Hepatic stellate cell (primary cell): ENCODE results near the gene KLC1.
"Not testable (repeated sequence)": the region's sequence is repeated elsewhere in the genome, so short reads cannot be mapped to it uniquely, and the experiment has no call there.

ENCODE experiments used
- DNase-seq: peaks from one replicate; pipeline ENCODE4 v3.0.0; 2011; ENCODE audit warnings: low spot score

Gene KLC1

DNA sequence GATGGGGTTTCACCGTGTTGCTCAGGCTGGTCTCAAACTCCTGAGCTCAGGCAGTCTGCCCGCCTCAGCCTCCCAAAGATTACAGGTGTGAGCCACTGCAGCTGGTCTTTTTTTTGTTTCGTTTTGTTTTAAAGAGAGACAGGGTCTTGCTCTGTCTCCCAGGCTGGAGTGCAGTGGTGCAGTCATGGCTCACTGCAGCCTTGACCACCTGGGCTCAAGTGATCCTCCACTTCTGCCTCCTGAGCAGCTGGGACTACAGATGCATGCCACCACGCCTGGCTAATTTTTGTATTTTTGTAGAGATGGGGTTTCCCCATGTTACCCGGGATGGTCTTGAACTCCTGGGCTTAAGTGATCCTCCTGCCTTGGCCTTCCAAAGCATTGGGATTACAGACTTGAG, 62.6 kb downstream of the KLC1 start:
- DNase-seq = not testable (repeated sequence)

DNA sequence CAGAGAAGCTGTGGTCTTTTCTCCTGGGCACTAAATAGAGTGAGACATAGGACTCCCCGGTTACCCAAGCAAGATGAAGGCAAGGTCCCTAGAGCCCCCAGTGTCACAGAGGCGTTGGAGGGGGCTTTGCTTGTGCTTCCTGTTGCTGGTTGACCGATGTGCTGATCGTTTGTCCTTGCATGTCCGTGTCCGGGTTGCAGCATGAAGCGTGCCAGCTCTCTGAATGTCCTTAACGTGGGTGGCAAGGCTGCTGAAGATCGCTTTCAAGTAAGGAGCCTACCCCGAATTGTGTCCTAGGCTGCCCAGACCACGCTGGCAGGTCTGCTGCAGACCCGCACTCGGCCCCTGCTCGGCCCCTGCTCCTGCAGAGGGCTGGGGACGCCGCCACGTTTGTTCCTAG, 63.1 kb downstream of the KLC1 start:
- DNase-seq = no peak

DNA sequence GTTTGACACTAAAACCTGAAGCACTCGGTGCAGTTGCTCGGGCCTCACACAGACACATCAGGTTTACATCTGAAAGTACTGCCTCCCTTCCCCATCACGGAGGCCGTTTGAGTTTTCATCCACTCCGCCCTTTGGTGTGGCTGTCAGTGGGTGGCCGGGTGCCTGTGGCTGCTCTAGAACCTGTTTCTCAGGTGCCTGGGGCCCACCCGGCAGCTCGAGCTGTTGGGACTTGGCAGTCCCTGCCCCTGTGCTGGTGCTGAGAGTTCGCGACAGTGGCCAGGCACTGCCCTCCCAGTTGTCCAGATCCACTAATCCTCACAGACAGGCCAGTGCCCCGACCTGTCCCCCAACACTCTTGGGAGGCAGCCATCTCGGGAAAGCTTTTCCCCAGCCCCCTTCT, 63.9 kb downstream of the KLC1 start:
- DNase-seq = no peak

DNA sequence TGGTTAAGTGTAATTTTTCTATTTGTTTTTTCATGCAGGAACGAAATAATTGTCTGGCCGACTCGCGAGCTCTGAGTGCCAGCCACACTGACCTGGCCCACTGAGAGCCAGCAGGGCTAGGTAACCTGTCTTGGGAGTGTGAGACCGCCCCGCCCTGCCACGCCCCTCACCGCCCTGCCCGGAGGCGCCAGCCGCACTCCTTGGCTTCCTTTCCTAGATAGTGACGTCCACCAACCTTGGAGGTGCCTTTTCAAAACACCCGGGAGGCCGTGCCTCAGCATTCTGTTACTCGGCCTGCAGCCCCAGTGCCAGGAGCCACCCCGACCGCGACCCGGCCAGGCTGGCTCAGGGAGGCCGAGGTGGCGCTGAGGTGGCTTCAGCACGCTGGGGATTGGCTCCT, 64.5 kb downstream of the KLC1 start:
- DNase-seq = no peak

DNA sequence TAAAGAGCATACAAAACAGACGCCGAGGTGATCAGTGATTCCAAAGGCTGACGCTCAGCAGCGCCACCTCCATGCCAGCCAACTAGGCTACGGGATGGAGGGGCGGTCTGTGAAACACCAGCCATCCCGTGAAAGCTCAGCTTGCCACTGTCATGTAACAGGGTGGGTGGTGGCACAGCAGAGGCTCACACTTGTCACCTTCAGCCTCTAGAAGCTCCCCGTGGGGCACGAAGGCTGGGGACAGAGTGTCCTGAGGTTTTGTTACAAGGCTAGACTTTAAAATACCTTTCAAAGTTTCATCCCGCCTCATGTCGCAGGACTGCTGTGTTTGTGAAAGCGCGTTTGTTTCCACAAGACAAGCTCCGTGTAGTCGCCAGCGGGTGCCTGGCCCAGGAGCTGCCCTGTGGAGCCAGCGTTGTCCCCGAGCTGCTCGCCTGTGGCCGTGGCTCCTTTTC, 65.6 kb downstream of the KLC1 start:
- no peak for DNase-seq

DNA sequence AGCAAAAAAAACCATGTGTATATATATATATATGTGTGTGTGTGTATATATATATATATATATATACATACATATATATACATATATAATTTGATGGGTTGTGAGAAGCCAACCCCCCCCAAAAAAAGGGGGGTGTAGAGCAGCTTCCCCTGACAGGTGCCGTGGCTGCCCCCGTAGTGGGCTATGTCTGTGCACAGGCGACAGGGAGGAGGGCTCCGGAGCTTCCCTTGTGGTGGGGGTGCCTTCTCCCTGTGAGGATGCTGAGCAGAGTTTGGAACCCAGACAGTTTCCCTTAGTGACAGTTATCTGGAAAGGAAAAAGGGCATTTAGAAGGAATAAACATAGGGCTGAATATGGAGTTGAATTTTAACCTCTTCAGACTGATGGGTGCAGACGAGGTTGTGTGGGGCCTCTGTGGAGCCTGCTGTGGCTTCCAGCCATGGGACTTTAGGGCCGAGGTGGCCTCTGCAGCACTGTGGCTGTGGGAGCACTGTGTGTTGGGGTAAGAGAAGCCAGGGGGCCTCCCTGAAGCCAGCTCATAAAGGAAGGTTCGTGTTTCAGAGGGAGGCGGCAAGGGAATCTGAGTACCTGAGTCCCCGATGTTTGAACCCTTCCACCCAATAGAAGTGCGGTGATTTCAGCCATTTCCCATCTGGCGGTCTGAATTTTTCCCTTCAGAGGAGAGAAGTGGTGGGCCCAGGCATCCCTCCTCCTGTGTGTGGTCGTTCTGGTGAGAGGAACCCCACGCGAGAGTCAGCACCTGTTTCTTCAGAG, 66.5 kb downstream of the KLC1 start:
- no peak for DNase-seq

DNA sequence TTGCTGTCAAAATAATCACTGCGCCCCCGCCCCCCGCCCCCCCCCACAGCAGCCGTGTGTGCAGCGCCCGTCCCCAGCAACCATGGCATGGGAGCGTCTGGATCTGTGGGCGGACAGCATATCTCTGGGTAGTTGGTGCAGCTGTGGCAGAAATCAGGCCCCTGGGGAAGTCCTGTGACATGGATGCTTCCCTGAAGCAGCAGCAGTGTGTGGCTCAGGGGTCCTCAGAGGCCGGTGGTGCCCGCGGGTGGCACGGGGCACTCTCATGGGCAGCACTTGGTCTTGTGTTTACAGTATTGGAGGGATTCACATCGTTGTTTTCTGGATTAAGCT, 67.0 kb downstream of the KLC1 start:
- DNase-seq = no peak

DNA sequence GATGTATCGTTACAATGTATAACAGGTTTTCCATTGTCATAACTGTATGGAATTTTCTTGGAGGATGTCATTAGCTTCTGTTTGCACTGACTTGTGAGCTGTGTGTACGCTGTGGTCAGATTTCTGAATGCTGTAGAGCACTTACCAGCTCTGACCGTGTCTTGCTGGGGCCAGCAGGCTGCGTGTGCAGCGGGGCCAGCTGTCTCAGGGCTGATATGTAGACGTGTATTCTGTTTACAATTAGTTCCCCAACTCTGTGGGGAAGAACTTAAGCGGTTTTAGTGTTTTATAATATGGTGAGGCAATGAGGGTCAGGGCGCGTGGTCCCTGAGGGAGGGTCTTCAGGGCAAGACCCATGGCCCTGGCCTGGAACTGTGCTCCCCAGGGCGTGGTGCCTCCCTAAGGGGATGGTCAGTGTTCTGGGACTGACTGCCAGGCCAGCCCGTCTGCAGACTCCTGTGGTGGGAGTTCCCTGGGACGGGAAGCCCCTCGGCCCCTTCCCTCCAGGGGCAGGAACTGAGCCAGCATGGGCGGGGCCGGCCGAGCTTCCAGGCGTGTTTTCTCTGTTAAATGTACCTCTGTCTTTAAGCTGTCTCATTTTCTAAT, 67.6 kb downstream of the KLC1 start:
- peak; percentile 65 for DNase-seq

DNA sequence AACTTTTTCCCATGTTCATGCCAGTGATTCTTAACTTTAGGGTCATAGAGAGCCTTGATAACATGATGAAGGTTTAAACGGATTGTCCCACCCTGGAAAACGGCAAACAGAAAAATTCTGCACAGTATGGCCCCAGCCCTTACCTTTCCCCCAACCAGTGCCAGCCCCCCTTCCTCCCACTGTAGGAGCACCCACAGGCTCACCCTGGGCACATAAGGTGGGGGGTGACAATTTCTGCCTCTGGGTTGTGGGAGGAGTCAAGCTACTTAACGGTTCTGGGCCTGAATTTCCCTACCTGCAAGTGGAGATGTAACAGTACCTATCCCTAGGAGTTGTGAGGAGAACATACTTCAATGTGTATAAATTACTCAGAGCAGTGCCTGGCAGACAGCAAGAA, 68.2 kb downstream of the KLC1 start:
- DNase-seq = no peak

DNA sequence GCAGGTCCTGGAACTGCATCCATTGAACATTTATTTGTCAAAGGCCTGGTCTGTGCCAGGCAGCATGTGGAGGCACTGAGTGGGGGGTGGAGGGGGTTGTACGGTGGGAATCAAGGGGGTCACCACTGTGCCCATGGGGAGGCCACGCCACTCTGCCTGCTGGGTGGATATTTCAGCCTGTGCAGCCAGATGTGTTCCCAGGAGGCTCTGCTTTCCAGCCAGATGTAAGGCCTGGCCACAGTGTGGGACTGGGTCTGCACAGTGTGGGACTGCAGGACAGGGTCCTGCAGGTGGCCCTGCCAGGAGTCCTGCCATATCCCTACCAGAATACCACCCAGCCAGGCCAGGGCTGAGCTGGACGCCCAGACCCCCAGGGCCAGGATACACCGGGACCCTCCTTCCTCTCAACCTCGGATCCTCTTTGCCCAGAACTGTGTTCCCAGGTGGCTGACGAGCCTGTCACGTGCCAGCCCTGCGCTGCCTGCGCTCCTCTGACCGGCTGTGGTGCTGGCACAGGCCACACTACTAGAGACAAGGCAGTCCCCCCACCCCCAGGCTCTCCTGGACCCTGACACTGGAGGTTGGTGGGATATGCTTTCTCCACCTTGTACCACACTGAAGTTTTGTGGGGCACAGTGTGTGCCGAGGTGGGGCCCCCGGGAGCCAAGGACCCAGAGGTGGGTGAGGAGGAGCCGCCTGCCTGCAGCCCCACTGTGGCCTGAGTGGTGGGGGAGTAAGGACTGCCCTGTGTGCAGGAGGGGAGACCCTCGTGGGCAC, 68.8 kb downstream of the KLC1 start:
- no peak for DNase-seq

DNA sequence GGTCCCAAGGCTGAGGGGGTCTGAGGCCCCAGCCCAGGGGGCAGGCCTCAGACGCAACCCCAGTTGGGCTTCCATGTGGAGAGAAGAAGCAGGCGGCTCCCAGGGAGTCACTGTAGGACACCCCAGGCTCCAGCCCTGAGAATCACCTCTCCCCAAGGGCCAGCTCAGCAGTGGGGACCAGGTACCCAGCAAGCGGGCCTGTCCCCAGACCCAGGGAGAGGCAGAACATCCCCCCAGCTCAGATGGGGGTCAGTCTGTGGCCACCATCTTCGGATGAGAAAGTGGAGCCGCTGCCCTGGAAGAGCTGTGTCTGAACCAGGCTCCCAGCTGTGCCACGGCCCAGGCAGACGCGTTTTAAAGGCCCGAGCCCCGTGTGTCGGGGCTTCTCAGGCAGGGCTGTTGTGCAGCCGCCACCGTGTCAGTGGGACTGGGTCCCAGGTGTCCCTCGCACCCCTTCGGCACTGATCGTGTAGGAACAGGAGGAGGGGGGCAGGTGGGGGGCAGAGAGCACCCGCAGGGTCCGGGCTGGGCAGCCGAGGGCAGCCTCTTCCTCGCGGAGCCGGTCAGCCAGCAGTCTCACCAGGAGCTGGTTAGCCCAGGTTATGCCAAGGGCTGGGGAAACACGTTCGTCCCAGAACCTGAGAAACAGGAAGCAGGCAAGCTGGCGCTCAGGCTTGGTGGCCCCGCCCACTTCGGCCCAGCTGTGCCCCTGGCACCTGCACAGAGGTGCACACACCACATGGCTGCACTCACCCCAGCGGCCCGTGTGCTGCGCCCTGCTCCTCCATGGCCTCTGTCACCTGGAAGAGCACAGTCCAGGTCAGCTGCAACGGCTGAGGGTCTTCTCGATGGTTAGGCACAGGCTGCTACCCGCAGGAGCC, 69.6 kb downstream of the KLC1 start:
- no peak for DNase-seq

DNA sequence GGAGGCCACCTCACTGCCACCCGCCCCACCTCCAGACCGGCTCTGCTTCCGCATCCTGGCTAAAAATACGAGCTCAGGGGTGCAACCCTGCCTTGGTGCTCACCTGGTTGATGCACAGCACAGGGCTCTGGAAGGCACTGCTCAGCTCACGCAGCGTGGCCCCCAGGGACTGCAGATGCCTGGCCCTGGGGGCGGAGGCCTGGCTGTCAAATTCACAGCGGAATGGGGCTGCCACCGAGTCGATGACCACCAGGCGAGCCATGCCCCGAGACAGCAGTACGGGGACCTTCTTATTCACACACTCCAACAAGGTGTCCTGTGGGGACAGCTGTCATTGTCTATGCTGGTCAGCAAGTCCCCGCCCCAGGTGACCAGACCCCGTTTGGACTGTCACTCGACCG, 70.2 kb downstream of the KLC1 start:
- DNase-seq = no peak

DNA sequence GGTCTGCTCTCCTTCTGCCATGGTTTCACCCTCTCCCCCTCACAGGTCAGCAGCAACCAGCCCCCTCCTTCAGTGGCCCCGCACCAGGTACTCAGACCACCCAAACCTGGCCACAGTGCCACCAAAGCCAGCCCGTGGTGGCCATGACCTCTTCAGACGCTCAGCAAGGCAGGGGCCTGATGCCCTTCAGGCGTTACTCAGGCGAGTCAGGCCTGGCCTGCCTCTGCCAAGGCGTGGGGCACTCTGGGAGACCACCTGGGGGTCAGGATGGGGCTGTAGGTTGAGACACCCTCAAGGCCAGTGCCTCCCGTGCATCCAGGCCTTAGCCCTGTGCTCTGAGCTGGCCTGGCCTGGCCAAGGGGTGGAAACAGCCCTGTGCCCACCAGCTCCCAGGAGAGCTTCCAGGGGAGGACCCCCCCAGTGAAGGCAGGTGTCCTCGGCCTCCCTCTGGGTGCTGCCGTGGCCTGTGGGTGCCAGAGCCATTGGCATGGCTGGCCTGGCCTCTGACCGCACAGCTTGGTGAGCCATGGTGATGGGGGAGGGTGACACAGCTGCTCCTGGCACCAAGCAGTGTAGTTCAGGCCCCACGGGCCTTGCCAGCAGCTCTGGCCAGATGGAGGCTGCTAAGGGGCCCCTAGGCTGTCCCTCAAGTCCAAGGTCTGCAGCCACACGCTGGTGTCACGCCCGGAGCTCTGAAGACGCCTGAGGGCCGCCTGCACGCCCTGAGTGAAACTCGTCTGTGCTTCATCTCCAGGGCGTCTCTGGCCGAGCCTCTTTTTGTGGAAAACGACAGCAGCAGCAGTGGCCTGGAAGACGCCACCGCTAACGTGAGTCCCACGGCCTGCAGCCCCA, 71.1 kb downstream of the KLC1 start:
- no peak for DNase-seq

DNA sequence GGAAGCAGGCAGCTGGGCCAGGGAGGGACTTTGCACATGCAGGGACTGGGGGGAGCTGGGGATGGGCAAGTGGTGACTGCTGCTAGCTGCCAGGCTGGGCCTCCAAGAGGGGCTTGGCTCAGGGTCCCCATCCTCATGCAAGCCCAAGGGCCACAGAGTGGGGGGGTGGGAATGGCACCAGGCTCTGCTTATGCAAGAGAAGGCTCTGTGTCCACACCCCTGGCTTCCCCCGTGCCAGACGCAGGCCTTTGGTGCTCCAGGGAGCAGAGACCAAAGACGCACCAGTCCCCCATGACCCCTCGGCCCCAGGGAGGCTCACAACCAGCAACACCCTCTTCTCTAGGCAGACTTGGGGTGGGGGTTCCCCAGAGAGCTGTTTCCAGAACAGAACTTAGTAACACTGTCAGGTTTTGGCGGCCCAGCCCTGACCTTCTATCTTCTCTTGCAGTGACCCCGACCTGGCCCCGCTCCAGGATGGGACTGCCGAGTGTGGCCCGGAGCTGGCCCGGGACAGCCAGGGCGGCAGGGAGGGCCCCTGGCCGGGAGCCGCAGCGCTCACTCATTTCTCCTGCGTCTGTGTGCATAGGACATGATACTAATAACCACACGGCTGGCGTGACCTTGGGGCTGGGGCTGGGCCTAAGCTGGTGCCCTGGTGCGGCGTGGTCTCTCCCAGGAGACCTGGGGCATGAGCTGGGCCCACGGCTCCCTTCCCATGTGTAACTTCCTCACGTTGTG, 71.9 kb downstream of the KLC1 start:
- no peak for DNase-seq

DNA sequence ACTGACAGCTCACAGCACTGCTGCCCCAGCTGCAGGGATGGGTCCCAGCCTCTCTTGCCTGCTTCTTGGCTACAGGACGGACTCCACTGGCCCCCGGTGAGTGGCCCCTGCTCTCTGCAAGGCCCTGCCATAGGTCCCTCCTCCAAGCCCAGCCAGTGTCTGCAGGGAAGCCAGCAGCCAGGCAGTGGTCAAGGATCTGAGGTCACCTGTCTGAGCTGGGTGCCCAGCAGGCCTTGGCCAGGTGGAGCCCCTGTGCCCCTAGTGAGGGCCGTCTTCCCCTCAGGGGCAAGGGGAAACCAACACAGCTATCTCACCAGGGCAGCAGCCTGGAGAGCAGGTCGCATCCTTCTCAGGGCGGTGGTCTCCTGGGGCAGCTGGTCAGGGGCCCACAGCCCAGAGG, 73.1 kb downstream of the KLC1 start:
- no peak for DNase-seq

DNA sequence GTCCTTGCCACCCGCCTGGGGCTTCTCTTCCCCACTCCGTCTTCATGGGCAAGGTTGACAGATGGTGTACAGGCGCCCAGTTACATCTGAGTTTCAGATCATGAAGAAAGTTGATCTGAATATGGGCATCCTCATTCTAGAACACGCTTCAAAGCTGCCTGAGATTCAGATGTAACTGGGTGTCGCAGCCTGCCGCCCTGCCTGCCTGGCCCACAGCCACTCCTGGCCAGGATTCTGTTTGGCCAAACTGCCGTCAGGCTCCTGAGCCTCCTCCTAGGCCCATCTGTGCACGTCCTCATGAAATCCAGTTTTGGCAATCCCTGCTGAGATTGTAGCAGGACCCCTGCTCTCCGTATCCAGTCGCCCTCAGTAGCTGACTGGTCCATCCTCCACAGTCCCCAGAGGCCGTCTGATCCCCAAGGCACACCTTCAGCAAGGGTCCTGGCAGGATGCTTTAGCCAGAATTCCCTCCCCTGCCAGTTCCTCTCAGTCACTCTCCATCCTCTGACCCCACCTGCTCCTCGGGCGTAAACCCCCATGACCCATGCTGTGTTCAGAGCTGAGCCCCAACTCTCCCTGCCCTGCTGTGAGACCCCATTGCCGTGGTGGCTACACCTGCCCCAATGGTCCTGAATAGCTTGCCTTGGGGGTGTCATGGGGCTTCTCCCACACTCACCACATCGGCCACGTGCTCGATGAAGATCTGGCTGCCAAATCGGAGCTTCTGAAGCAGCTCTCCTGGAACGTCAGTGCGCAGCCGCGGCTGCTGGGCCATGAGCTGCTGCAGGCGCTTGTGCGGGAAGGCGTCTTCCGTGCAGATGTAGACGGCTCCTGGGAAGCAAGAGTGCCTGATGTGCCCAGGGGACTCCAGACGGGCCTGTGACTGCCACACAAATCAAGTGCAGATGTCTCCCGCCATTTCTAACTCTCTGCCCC, 73.8 kb downstream of the KLC1 start:
- no peak for DNase-seq

DNA sequence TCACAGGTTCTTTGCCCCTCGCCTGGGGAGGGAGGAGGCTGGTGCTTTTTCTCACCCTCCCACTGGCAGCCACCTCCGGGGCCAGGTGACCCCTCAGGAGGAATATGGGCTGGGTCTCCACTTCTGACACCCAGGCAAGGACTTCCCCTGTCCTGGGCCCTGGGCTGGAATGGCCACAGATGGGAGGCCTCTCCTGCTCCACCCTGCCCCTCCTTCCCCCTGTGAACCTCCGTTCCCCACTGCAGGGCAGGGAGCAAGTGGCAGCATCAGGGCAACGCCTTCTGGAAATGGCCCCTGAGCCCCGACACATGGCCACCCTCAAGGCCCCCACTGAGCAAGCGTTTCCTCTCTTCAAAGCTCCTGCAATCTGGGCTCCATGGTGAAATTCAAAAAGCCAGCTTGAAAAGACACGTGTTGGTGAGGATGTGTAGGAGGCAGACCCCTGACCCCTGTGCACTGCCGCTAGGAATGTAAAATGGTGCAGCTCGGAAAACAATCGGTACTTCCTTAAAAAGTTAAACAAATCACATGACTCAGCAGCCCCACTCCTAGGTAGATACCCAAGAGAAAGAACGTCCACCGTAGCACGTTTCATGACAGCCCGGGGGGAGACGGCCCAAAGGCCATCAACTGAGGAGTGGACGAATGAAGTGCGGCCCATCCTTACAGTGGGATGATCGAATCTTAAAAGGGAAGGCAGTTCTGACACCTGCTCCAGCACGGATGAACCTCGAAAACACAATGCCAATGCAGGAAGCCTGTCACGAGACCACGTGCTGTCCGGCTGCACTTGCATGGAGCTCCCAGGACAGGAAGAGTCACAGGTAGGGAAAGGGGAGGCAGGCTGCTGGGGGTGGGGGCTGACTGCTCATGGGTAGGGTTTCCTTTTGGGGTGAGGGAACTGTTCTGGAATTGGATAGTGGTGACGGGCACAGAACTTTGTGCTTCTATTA, 74.7 kb downstream of the KLC1 start:
- DNase-seq = no peak

DNA sequence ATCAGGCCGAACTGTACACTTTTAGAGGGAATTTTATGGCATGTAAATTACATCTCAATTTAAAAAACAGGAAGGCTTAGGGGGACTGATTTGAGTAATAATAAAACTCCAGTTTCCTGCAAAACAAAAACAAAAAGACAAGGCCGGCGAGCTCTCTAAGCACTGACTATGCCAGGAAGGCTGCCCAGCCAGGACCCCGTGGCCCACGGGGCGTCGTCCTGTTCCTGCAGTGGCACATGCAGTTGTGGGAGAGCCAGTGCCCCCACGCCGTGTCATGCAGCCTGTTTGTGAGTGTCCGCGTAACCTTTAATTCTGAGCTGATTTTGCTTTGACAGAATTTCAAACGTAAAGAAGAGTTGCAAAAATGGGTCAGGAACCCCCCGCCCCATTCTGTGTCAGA, 75.7 kb downstream of the KLC1 start:
- no peak for DNase-seq
